ENCODE data around the gene ZDHHC20.

GRCh38 chr13:21453387-21454081 is 5.6 kb downstream of the ZDHHC20 start:
- no peak for TF ChIP-seq POLR2A (IDR thresholded peaks at IDR 0.05)
- TF ChIP-seq, protein P1, sequence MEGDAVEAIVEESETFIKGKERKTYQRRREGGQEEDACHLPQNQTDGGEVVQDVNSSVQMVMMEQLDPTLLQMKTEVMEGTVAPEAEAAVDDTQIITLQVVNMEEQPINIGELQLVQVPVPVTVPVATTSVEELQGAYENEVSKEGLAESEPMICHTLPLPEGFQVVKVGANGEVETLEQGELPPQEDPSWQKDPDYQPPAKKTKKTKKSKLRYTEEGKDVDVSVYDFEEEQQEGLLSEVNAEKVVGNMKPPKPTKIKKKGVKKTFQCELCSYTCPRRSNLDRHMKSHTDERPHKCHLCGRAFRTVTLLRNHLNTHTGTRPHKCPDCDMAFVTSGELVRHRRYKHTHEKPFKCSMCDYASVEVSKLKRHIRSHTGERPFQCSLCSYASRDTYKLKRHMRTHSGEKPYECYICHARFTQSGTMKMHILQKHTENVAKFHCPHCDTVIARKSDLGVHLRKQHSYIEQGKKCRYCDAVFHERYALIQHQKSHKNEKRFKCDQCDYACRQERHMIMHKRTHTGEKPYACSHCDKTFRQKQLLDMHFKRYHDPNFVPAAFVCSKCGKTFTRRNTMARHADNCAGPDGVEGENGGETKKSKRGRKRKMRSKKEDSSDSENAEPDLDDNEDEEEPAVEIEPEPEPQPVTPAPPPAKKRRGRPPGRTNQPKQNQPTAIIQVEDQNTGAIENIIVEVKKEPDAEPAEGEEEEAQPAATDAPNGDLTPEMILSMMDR (IDR thresholded peaks at IDR 0.05 in 4 of 5, conservative IDR thresholded peaks at IDR 0.05 in 1 of 5): no peak
